Small intestine (tissue), 7 donors: Measurements from ENCODE around the gene TIMM50. TPM values are rescaled to one million over a fixed set of nuclear protein-coding genes. Genes with fewer than 3 reads are reported as not detected.

Experiments
- DNase-seq, 2 donors: peaks; one replicate each; pipeline versions ENCODE4 v3.0.0 to v3.0.0-alpha.2; 2013
- FAIRE-seq: peaks from 2 replicates; lab custom pipeline; 2012; peaks lifted over from hg19 to GRCh38; lab: Jason Lieb, UNC
- H3K27ac ChIP-seq, 3 donors: one replicate each; pipeline ENCODE4 v1.5.1; 2013; ENCODE audit warnings: low read length in 2 of 3, mild to moderate bottlenecking in 2 of 3, control low read depth in 1 of 3, inconsistent platforms in 1 of 3, low read depth in 1 of 3, moderate library complexity in 1 of 3
- H3K27me3 ChIP-seq, 3 donors: one replicate each; pipeline ENCODE4 v1.6.1; 2013; ENCODE audit warnings: low read length in 3 of 3, inconsistent platforms in 1 of 3; ENCODE audit not compliant: control insufficient read depth in 3 of 3, insufficient read depth in 3 of 3
- H3K36me3 ChIP-seq, 3 donors: one replicate each; pipeline ENCODE4 v1.6.1; 2013; ENCODE audit warnings: low read length in 3 of 3, inconsistent platforms in 1 of 3, low read depth in 1 of 3, mild to moderate bottlenecking in 1 of 3, moderate library complexity in 1 of 3; ENCODE audit not compliant: control insufficient read depth in 3 of 3, insufficient read depth in 2 of 3
- H3K4me1 ChIP-seq, 3 donors: one replicate each; pipeline ENCODE4 v1.6.1; 2013; ENCODE audit warnings: low read length in 2 of 3, inconsistent platforms in 1 of 3, low read depth in 1 of 3, mild to moderate bottlenecking in 1 of 3, moderate library complexity in 1 of 3; ENCODE audit not compliant: control insufficient read depth in 3 of 3, insufficient read depth in 2 of 3
- H3K4me3 ChIP-seq, 3 donors: one replicate each; pipeline ENCODE4 v1.5.1; 2013; ENCODE audit warnings: low read length in 3 of 3, control low read depth in 1 of 3, inconsistent platforms in 1 of 3, low read depth in 1 of 3, mild to moderate bottlenecking in 1 of 3, moderate library complexity in 1 of 3
- H3K9me3 ChIP-seq, 2 donors: one replicate each; pipeline ENCODE4 v1.6.1; 2013; ENCODE audit warnings: low read depth in 1 of 2, low read length in 1 of 2; ENCODE audit not compliant: control insufficient read depth in 2 of 2, insufficient read depth in 1 of 2
- WGBS, 3 donors: extraction: QIAGEN DNeasy Blood & Tissue Kit; methylation state at CpG; one replicate each; pipeline ENCODE4 v1.1.7; 2013; 5-methylcytosine and 5-hydroxymethylcytosine counted together
- polyA plus RNA-seq, 4 donors: library from polyadenylated mRNA; stranded (reverse) in 3 of 4; unstranded in 1 of 4; fragments of 200-250 nt in 3 of 4; fragments of 120-200 nt in 1 of 4; gene quantifications; one replicate each; pipeline versions ENCODE4 v1.2.1 to v1.2.3, GENCODE V29; 2013
- donor health status: healthy with polysubstance abuse.
- donor health status: control.
- donor health status: control.
- donor health status: Bipolar disorder and iron deficiency.
- donor health status: healthy.

TIMM50 gene
- polyA plus RNA-seq, 4 donors: 33.8 to 62.2 (median 48.4) TPM

GRCh38 chr19:39498798-39499642 lies 18.4 kb downstream of the TIMM50 start, which contains the start of gene DLL3:
DLL3 (plus strand) TSS chr19:39498947; CDS start chr19:39498975, 28 bp downstream.
- H3K27me3 ChIP-seq: peaks cover 3 to 68% (median 19%) of the 10 kb centered on the region in 3 donors
- H3K9me3 ChIP-seq: peaks cover 0 to 4% of the 10 kb centered on the region in 2 donors
- no peak within 1 kb of the TSS for H3K27ac ChIP-seq
- peaks cover 0 to 8% (median 0%) of the 10 kb centered on the region in 3 donors for H3K4me1 ChIP-seq
- no peak for FAIRE-seq
- WGBS, 3 donors: 1 to 3% (median 3%) methylated on average over 36 to 60 of the region's 60 CpGs
- H3K36me3 ChIP-seq: no peaks in the 10 kb centered on the region
- DNase-seq: peak in 1 of 2 donors; percentile 46
- no peak within 1 kb of the TSS for H3K4me3 ChIP-seq

DNA sequence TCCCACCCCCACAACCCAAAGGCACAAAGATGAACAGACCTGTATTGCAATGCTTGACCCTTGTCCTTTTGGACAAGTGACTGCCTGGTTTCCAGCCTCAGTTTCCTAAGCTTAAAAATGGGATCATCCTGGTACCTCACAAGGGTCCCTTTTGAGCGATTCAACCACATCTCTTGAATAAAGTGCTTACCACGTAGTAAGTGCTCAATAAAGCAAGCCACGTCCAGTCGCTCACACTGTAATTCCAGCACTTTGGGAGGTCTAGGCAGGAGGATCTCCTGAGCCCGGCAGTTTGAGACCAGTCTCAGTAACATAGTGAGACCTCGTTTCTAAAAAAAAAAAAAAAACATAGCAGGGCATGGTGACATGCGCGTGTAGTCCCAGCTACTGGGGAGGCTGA lies 19.3 kb downstream of the TIMM50 start:
- Histone ChIP-seq H3K4me1 (peaks cover 0 to 8% (median 0%) of the 10 kb centered on the region in 3 donors), H3K27me3 (peaks cover 3 to 76% (median 19%) of the 10 kb centered on the region in 3 donors), H3K4me3 (no peak overlapping the region), H3K9me3 (peaks cover 0 to 4% of the 10 kb centered on the region in 2 donors), H3K36me3 (no peaks in the 10 kb centered on the region), H3K27ac (no peak overlapping the region)
- FAIRE-seq (no peak), DNase-seq (no peak)
- WGBS, 3 donors: 80 to 83% (median 81%) methylated on average over 8 of the region's 8 CpGs

DNA sequence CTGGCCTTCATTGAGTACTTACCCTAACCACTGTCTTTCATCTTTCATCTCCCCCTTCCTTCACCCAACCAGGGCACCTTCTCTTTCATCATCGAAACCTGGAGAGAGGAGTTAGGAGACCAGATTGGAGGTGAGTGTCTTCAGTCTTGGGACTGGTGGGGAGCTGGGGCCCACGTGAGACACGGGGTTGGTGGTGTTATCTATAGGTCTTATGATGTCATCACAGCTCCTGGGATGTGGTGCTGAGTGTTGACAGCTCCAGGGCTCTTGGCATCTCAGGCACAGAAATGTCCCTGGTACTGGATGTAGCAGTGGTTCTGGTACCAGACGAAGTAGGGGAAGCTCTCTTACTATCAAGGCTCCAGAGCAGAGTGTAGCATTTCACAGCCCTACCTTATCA lies 19.9 kb downstream of the TIMM50 start:
- H3K36me3 ChIP-seq: no peaks in the 10 kb centered on the region
- H3K4me1 ChIP-seq: peaks cover 0 to 8% (median 0%) of the 10 kb centered on the region in 3 donors
- H3K9me3 ChIP-seq: peaks cover 0 to 4% of the 10 kb centered on the region in 2 donors
- 34 to 49% (median 35%) methylated on average over 4 of the region's 4 CpGs for WGBS, 3 donors
- peaks cover 3 to 80% (median 21%) of the 10 kb centered on the region in 3 donors for H3K27me3 ChIP-seq
- no peak overlapping the region for H3K4me3 ChIP-seq
- FAIRE-seq (no peak), DNase-seq (no peak)
- no peak overlapping the region for H3K27ac ChIP-seq

DNA sequence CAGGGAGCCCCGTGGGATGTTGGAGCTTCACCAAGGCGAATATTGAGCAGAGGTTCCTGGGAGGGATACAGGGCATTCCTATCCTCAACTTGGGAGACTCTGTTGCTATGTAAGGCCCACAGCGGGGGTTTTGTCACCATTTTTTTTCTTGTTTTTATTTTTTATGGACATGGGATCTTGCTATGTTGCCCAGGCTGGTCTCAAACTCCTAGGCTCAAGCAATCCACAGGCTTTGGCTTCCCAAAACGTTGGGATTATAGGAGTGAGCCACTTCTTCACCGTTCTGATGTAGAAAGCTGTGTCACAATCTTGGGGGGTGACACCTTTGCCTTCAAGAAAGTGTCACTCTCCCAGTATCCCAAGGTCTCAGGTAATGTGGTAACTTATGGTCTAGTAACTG lies 20.7 kb downstream of the TIMM50 start:
- Histone ChIP-seq H3K4me1 (peaks cover 0 to 8% (median 0%) of the 10 kb centered on the region in 3 donors), H3K9me3 (peaks cover 0 to 4% of the 10 kb centered on the region in 2 donors), H3K36me3 (no peaks in the 10 kb centered on the region), H3K27ac (no peak overlapping the region), H3K4me3 (no peak overlapping the region), H3K27me3 (peaks cover 3 to 82% (median 24%) of the 10 kb centered on the region in 3 donors)
- 73 to 74% (median 73%) methylated on average over 5 of the region's 5 CpGs for WGBS, 3 donors
- FAIRE-seq: no peak
- no peak for DNase-seq

- no peak overlapping the region for H3K27ac ChIP-seq
- no peak overlapping the region for H3K4me3 ChIP-seq
- peaks cover 0 to 4% of the 10 kb centered on the region in 2 donors for H3K9me3 ChIP-seq
- H3K4me1 ChIP-seq: peaks cover 0 to 10% (median 0%) of the 10 kb centered on the region in 3 donors
- FAIRE-seq: no peak
- DNase-seq: peak; percentile 55 to 74
- H3K36me3 ChIP-seq: no peaks in the 10 kb centered on the region
- peaks cover 14 to 83% (median 33%) of the 10 kb centered on the region in 3 donors for H3K27me3 ChIP-seq
- 12 to 29% (median 18%) methylated on average over 29 to 69 of the region's 69 CpGs for WGBS, 3 donors
Measured at GRCh38 chr19:39502640-39503417, 22.2 kb downstream of the TIMM50 start.

DNA sequence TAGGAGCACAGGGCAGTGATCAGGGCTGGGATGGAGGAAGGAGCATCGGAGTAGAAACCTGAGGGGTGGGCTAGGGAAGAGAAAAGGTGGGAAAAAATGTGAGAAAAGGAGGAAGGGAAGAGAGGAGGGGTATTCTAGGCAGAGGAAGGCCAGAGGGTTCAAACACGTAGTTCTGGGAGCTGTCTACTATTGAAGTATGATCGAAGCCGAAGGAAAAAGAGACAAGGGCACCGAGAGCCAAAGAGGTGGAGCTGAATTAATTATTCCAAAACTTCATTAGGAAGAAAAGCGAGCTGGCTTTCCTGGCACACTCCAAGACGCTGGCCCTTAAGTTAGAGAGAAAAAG lies 25.9 kb downstream of the TIMM50 start:
- no peak for DNase-seq
- Histone ChIP-seq H3K9me3 (peaks cover 0 to 4% of the 10 kb centered on the region in 2 donors), H3K36me3 (no peaks in the 10 kb centered on the region), H3K27ac (no peak overlapping the region), H3K27me3 (peaks cover 14 to 63% (median 26%) of the 10 kb centered on the region in 3 donors), H3K4me1 (peaks cover 0 to 5% (median 0%) of the 10 kb centered on the region in 3 donors), H3K4me3 (no peak overlapping the region)
- 58 to 64% (median 64%) methylated on average over 7 of the region's 7 CpGs for WGBS, 3 donors
- no peak for FAIRE-seq

DNA sequence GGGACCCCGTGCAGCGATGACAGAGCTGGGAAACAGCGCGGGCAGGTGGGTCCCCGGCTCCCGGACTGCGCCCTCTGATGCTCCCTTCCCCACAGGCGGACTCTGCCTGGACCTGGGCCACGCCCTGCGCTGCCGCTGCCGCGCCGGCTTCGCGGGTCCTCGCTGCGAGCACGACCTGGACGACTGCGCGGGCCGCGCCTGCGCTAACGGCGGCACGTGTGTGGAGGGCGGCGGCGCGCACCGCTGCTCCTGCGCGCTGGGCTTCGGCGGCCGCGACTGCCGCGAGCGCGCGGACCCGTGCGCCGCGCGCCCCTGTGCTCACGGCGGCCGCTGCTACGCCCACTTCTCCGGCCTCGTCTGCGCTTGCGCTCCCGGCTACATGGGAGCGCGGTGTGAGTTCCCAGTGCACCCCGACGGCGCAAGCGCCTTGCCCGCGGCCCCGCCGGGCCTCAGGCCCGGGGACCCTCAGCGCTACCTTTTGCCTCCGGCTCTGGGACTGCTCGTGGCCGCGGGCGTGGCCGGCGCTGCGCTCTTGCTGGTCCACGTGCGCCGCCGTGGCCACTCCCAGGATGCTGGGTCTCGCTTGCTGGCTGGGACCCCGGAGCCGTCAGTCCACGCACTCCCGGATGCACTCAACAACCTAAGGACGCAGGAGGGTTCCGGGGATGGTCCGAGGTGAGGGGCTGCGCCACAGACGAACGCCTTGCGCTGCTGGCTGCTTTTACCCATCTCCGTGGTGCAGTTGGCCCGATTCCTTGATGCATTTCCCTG lies 26.5 kb downstream of the TIMM50 start:
- peak; percentile 39 to 78 for DNase-seq
- H3K27me3 ChIP-seq: peaks cover 14 to 62% (median 26%) of the 10 kb centered on the region in 3 donors

More for the DNA sequence above, 26.5 kb downstream of the TIMM50 start:
- Histone ChIP-seq H3K4me3 (peak overlapping the region in 2 of 3 donors; percentile 24 to 40), H3K4me1 (peaks cover 0 to 5% (median 0%) of the 10 kb centered on the region in 3 donors), H3K27ac (no peak overlapping the region), H3K9me3 (peaks cover 0 to 4% of the 10 kb centered on the region in 2 donors), H3K36me3 (no peaks in the 10 kb centered on the region)
- FAIRE-seq: no peak
- 3 to 7% (median 4%) methylated on average over 76 to 96 of the region's 96 CpGs for WGBS, 3 donors
